GM23338 (cell line): ENCODE data around the gene SART3. TPM values are rescaled to one million over a fixed set of nuclear protein-coding genes. Genes with fewer than 3 reads are reported as not detected.

Experiments
- ATAC-seq: fragments of 200-7000 bp; cut with Tn5 transposase; 3 replicates; pipeline ENCODE4 v1.9.1; 2020
- DNase-seq: peaks from one replicate; pipeline ENCODE4 v3.0.0-alpha.2; 2015; ENCODE audit warnings: low spot score
- H2AFZ ChIP-seq: fragments of 200-600 bp; sonication (generic); 2 replicates; pipeline ENCODE4 v1.8.0; 2016; ENCODE audit warnings: antibody characterized with exemption, mild to moderate bottlenecking, moderate library complexity
- H3F3A ChIP-seq: fragments of 200-600 bp; sonication (generic); replicated peaks from 2 replicates; pipeline ENCODE4 v1.8.0; 2017; ENCODE audit warnings: antibody characterized with exemption, mixed run types, low read depth
- H3K27ac ChIP-seq: fragments of 200-600 bp; sonication (generic); 2 replicates; pipeline ENCODE4 v1.6.1; 2016; ENCODE audit warnings: low read depth
- H3K27me3 ChIP-seq: fragments of 200-600 bp; sonication (generic); 2 replicates; pipeline ENCODE4 v1.8.0; 2016; ENCODE audit warnings: mild to moderate bottlenecking, mixed run types, moderate library complexity; ENCODE audit not compliant: insufficient read depth
- H3K36me3 ChIP-seq: fragments of 200-600 bp; sonication (generic); 2 replicates; pipeline ENCODE4 v1.8.0; 2016; ENCODE audit warnings: mild to moderate bottlenecking; ENCODE audit not compliant: insufficient read depth
- H3K4me1 ChIP-seq: fragments of 200-600 bp; sonication (generic); 2 replicates; pipeline ENCODE4 v1.8.0; 2016; ENCODE audit warnings: mild to moderate bottlenecking, moderate library complexity; ENCODE audit not compliant: insufficient read depth
- H3K4me2 ChIP-seq: fragments of 200-600 bp; sonication (generic); 2 replicates; pipeline ENCODE4 v1.7.1; 2017; ENCODE audit warnings: mixed run types
- H3K4me3 ChIP-seq: fragments of 200-600 bp; sonication (generic); 2 replicates; pipeline ENCODE4 v1.6.1; 2016; ENCODE audit warnings: mixed run types
- H3K79me2 ChIP-seq: fragments of 200-600 bp; sonication (generic); replicated peaks from 2 replicates; pipeline ENCODE4 v1.8.0; 2017; ENCODE audit warnings: mild to moderate bottlenecking; ENCODE audit not compliant: insufficient read depth
- H3K9me2 ChIP-seq: fragments of 200-600 bp; sonication (generic); 2 replicates; pipeline ENCODE4 v1.8.0; 2017; ENCODE audit not compliant: insufficient read depth
- H4K20me1 ChIP-seq: fragments of 200-600 bp; sonication (generic); replicated peaks from 2 replicates; pipeline ENCODE4 v1.8.0; 2017; ENCODE audit warnings: mild to moderate bottlenecking; ENCODE audit not compliant: insufficient read depth
- H3K27ac Mint-ChIP-seq: 2 replicates; pipeline ENCODE4 v1.8.0; 2020; ENCODE audit warnings: inconsistent platforms, mild to moderate bottlenecking, moderate library complexity, mixed read lengths
- H3K27me3 Mint-ChIP-seq: 3 replicates; pipeline ENCODE4 v1.8.0; 2022; ENCODE audit warnings: low read depth, mild to moderate bottlenecking, moderate library complexity, mixed read lengths, inconsistent platforms; ENCODE audit not compliant: insufficient read depth, poor library complexity
- H3K36me3 Mint-ChIP-seq: 3 replicates; pipeline ENCODE4 v1.8.0; 2021; ENCODE audit warnings: low read depth, mild to moderate bottlenecking, inconsistent platforms, moderate library complexity, mixed read lengths
- H3K4me1 Mint-ChIP-seq: 3 replicates; pipeline ENCODE4 v1.8.0; 2020; ENCODE audit warnings: mild to moderate bottlenecking, inconsistent platforms, mixed read lengths
- H3K4me3 Mint-ChIP-seq: 3 replicates; pipeline ENCODE4 v1.8.0; 2021; ENCODE audit warnings: moderate library complexity, mild to moderate bottlenecking, inconsistent platforms, mixed read lengths
- H3K9me3 Mint-ChIP-seq: 3 replicates; pipeline ENCODE4 v1.8.0; 2020; ENCODE audit warnings: moderate library complexity, mild to moderate bottlenecking, inconsistent platforms, mixed read lengths
- EZH2 ChIP-seq: fragments of 200-600 bp; sonication (generic); IDR thresholded peaks from one replicate; pipeline ENCODE4 v1.8.0; 2017; ENCODE audit warnings: antibody characterized with exemption, mild to moderate bottlenecking, low read depth; ENCODE audit not compliant: unreplicated experiment
- JUNB ChIP-seq: IDR thresholded peaks from one replicate; pipeline ENCODE4 v1.6.1; 2016; ENCODE audit warnings: antibody characterized with exemption; ENCODE audit not compliant: unreplicated experiment
- POLR2AphosphoS5 ChIP-seq: IDR thresholded peaks from 2 replicates; pipeline ENCODE4 v1.6.1; 2016; ENCODE audit warnings: antibody characterized with exemption, low read depth
- STAT1 ChIP-seq: IDR thresholded peaks from one replicate; pipeline ENCODE4 v1.6.1; 2016; ENCODE audit warnings: antibody characterized with exemption; ENCODE audit not compliant: unreplicated experiment
- ZNF114 ChIP-seq: fragments of 250-450 bp; sonication (Bioruptor Pico); IDR thresholded peaks from 2 replicates; pipeline ENCODE4 v1.5.0; 2020; ENCODE audit warnings: mild to moderate bottlenecking, moderate library complexity
- ZNF331 ChIP-seq: fragments of 250-450 bp; sonication (Bioruptor Pico); IDR thresholded peaks from 2 replicates; pipeline ENCODE4 v1.5.0; 2020; ENCODE audit warnings: low read depth, mild to moderate bottlenecking, moderate library complexity
- ZNF462 ChIP-seq: fragments of 250-450 bp; sonication (Bioruptor Pico); IDR thresholded peaks from 2 replicates; pipeline ENCODE4 v1.5.0; 2020; ENCODE audit warnings: mild to moderate bottlenecking, moderate library complexity
- polyA plus RNA-seq: library from polyadenylated mRNA; unstranded; fragments of >200 nt; fragmentation: Nextera tagmentation; extraction: Ambion mirVana; gene quantifications from 2 replicates; pipeline ENCODE4 v1.2.1, GENCODE V29; 2016
- total RNA-seq: library from RNA; depleted of rRNA; stranded (reverse); fragments of >200 nt; shearing (Covaris generic); gene quantifications from 2 replicates; pipeline ENCODE4 v1.2.3, GENCODE V29; 2014

SART3 gene
- total and polyA plus RNA-seq, 2 experiments from 2014 or later = 49.8 to 112 TPM

GRCh38 chr12:108589840-108590229 is 28.9 kb upstream of the SART3 start:
- Mint-ChIP-seq H3K36me3 (no peaks in the 10 kb centered on the region), H3K4me1 (peaks cover 19% of the 10 kb centered on the region), H3K4me3 (no peak overlapping the region), H3K9me3 (no peaks in the 10 kb centered on the region), H3K27me3 (peaks cover 6% of the 10 kb centered on the region), H3K27ac (no peak overlapping the region)
- no peak overlapping the region; the same call in 1 of the 2 replicates for H2AFZ ChIP-seq
- no peak overlapping the region for H3K27ac ChIP-seq
- no peak overlapping the region for H3K4me3 ChIP-seq
- H3K4me2 ChIP-seq = no peak overlapping the region
- TF ChIP-seq EZH2 = no peak
- no peak for TF ChIP-seq ZNF331 (CRISPR knock-in tag)
- no peak for TF ChIP-seq POLR2AphosphoS5
- no peaks in the 10 kb centered on the region for H3K36me3 ChIP-seq
- no peaks in the 10 kb centered on the region for H3K9me2 ChIP-seq
- no peaks in the 10 kb centered on the region for H3F3A ChIP-seq
- no peaks in the 10 kb centered on the region for H3K27me3 ChIP-seq
- H3K4me1 ChIP-seq = no peaks in the 10 kb centered on the region; the same call in 1 of the 2 replicates
- no peaks in the 10 kb centered on the region for H3K79me2 ChIP-seq
- DNase-seq = no peak
- no peaks in the 10 kb centered on the region for H4K20me1 ChIP-seq
- no peak for ATAC-seq

DNA sequence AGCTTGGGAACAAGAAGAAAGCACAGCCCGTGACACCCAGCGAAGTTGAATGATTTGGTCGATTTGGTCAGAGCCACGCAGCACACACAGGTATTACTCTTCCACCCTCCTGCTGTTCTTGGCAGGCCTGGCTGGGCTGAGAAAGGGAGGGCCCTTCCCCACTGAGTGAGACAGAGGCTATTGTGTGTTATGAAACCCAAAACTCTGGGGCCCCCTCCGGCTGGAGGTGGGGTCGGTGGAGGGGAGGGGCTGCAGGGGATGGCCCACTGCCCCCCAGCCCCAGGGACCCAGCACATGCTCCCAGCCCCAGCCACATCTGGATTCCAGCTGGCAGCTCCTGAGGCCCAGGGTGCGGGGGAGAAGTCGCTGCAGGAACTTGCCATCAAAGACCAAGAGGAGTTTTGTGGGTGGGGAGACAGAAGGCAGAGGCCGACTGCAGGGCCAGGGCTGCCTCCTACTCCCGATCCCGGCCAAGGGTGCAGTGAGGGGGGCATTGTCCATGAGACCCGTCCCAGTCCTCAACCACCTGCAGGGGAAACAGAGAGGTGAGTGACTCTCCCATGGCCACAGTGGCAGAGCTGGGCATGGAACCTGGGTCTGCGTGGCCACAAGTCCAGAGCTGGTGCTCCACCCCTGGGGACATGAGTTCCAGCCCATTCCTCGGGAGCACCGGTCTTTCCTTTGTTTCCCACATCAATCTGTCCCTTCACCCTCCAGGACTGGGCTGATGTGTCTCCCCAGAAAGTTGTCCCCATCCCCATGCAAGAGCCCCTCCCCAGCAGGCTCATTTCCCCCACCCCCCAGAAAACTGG is 28.3 kb upstream of the SART3 start:
- Histone ChIP-seq H4K20me1 (no peaks in the 10 kb centered on the region), H3K27me3 (no peaks in the 10 kb centered on the region), H3K79me2 (no peaks in the 10 kb centered on the region), H3K4me3 (no peak overlapping the region), H3K36me3 (no peaks in the 10 kb centered on the region), H2AFZ (peak overlapping the region; percentile 93), H3K9me2 (no peaks in the 10 kb centered on the region), H3K27ac (no peak overlapping the region), H3K4me1 (no peaks in the 10 kb centered on the region; the same call in 1 of the 2 replicates), H3K4me2 (peak overlapping the region; percentile 38; the same call in 1 of the 2 replicates), H3F3A (no peaks in the 10 kb centered on the region)
- peaks cover 6% of the 10 kb centered on the region for H3K27me3 Mint-ChIP-seq
- H3K4me1 Mint-ChIP-seq = peaks cover 19% of the 10 kb centered on the region
- H3K27ac Mint-ChIP-seq = no peak overlapping the region; the same call in 1 of the 2 replicates
- no peak for TF ChIP-seq JUNB
- no peaks in the 10 kb centered on the region for H3K9me3 Mint-ChIP-seq
- ATAC-seq (peak; percentile 79), DNase-seq (no peak)
- no peaks in the 10 kb centered on the region for H3K36me3 Mint-ChIP-seq
- no peak overlapping the region for H3K4me3 Mint-ChIP-seq

GRCh38 chr12:108587826-108588225 is 26.9 kb upstream of the SART3 start:
- no peak overlapping the region for H3K27ac ChIP-seq
- TF ChIP-seq ZNF114 (CRISPR knock-in tag) = no peak
- no peak for TF ChIP-seq ZNF462 (CRISPR knock-in tag)
- TF ChIP-seq STAT1 = no peak
- no peak for TF ChIP-seq ZNF331 (CRISPR knock-in tag)
- H3F3A ChIP-seq = no peaks in the 10 kb centered on the region
- DNase-seq (no peak), ATAC-seq (no peak)
- H3K79me2 ChIP-seq = no peaks in the 10 kb centered on the region
- H3K9me2 ChIP-seq = no peaks in the 10 kb centered on the region
- Mint-ChIP-seq H3K4me3 (no peak overlapping the region), H3K27me3 (peaks cover 6% of the 10 kb centered on the region), H3K9me3 (no peaks in the 10 kb centered on the region), H3K27ac (no peak overlapping the region), H3K4me1 (peaks cover 22% of the 10 kb centered on the region), H3K36me3 (no peaks in the 10 kb centered on the region)
- no peak overlapping the region for H3K4me3 ChIP-seq
- no peaks in the 10 kb centered on the region for H3K36me3 ChIP-seq
- H3K4me1 ChIP-seq = no peaks in the 10 kb centered on the region; the same call in 1 of the 2 replicates
- no peak overlapping the region for H2AFZ ChIP-seq
- no peak overlapping the region for H3K4me2 ChIP-seq
- H3K27me3 ChIP-seq = no peaks in the 10 kb centered on the region
- H4K20me1 ChIP-seq = no peaks in the 10 kb centered on the region
